SK-N-SH (cell line): ENCODE measurements around the gene TARBP1. TPM values are rescaled to one million over a fixed set of nuclear protein-coding genes. Genes with fewer than 3 reads are reported as not detected.

Experiments
- CTCF ChIA-PET: fragments of 300-600, 350-600 bp; formaldehyde crosslinking; extraction: SDS; loops from one replicate; lab custom pipeline; 2021; lab: Yijun Ruan, JAX
- POLR2A ChIA-PET: fragments of 350-600 bp; sonication (Branson Sonifier 250); formaldehyde crosslinking; extraction: SDS; loops from one replicate; lab custom pipeline; 2020; ENCODE audit warnings: antibody characterized with exemption, inconsistent platforms; lab: Yijun Ruan, JAX
- DNase-seq: peaks from one replicate; pipeline ENCODE4 v3.0.0; 2012
- H2AFZ ChIP-seq: fragments of 200-600 bp; sonication (generic); 2 replicates; pipeline ENCODE4 v1.8.1; 2016; ENCODE audit warnings: antibody characterized with exemption, mild to moderate bottlenecking, low read depth
- H3F3A ChIP-seq: fragments of 200-600 bp; sonication (generic); replicated peaks from 2 replicates; pipeline ENCODE3; 2016; ENCODE audit warnings: antibody characterized with exemption, mild to moderate bottlenecking; ENCODE audit not compliant: insufficient read depth
- H3K27ac ChIP-seq, 2 experiments: fragments of 200-500 bp in 1 of 2; fragments of 200-600 bp in 1 of 2; sonication (Bioruptor generic) in 1 of 2; sonication (generic), shearing (Covaris generic) in 1 of 2; 2 replicates each; pipeline versions ENCODE4 v1.5.1 to v1.6.1; 2014 to 2016; ENCODE audit warnings: low read depth in 2 of 2, inconsistent platforms in 1 of 2, low read length in 1 of 2, mild to moderate bottlenecking in 1 of 2, mixed read lengths in 1 of 2
- H3K27me3 ChIP-seq: fragments of 200-600 bp; sonication (generic), shearing (Covaris generic); 2 replicates; pipeline ENCODE4 v1.6.1; 2016; ENCODE audit warnings: mixed run types; ENCODE audit not compliant: insufficient read depth
- H3K36me3 ChIP-seq, 2 experiments: fragments of 200-500 bp in 1 of 2; fragments of 200-600 bp in 1 of 2; sonication (Bioruptor generic) in 1 of 2; sonication (generic) in 1 of 2; replicated peaks in 1 of 2; 2 replicates each; pipeline versions ENCODE3 to v1.5.1; 2014 to 2016; ENCODE audit warnings: low read length in 1 of 2, mild to moderate bottlenecking in 1 of 2; ENCODE audit not compliant: insufficient read depth in 2 of 2, control insufficient read depth in 1 of 2
- H3K4me1 ChIP-seq, 2 experiments: fragments of 200-500 bp in 1 of 2; fragments of 200-600 bp in 1 of 2; sonication (Bioruptor generic) in 1 of 2; sonication (generic), shearing (Covaris generic) in 1 of 2; 2 replicates each; pipeline versions ENCODE4 v1.5.1 to v1.6.1; 2014 to 2016; ENCODE audit warnings: low read depth in 1 of 2, low read length in 1 of 2, mixed run types in 1 of 2; ENCODE audit not compliant: insufficient read depth in 2 of 2, control insufficient read depth in 1 of 2
- H3K4me2 ChIP-seq: fragments of 200-600 bp; sonication (generic), shearing (Covaris generic); 2 replicates; pipeline ENCODE4 v1.6.1; 2017; ENCODE audit warnings: mixed run types
- H3K4me3 ChIP-seq, 2 experiments: fragments of 200-500 bp in 1 of 2; fragments of 200-600 bp in 1 of 2; sonication (Bioruptor generic) in 1 of 2; sonication (generic), shearing (Covaris generic) in 1 of 2; 2 replicates each; pipeline versions ENCODE4 v1.5.1 to v1.8.1; 2014 to 2016; ENCODE audit warnings: low read depth in 2 of 2, inconsistent platforms in 1 of 2, low read length in 1 of 2, mild to moderate bottlenecking in 1 of 2, mixed read lengths in 1 of 2, moderate library complexity in 1 of 2
- H3K79me2 ChIP-seq: fragments of 200-600 bp; sonication (generic); 2 replicates; pipeline ENCODE4 v1.8.1; 2017; ENCODE audit warnings: mild to moderate bottlenecking; ENCODE audit not compliant: insufficient read depth
- H3K9ac ChIP-seq: fragments of 200-600 bp; sonication (generic); 2 replicates; pipeline ENCODE4 v1.6.1; 2017; ENCODE audit warnings: mixed run types
- H3K9me2 ChIP-seq: fragments of 200-600 bp; sonication (generic); 2 replicates; pipeline ENCODE4 v1.6.1; 2017; ENCODE audit warnings: mixed run types
- H3K9me3 ChIP-seq: fragments of 200-600 bp; sonication (generic); 2 replicates; pipeline ENCODE4 v1.6.1; 2017; ENCODE audit warnings: mixed run types, mild to moderate bottlenecking, moderate library complexity
- H4K20me1 ChIP-seq: fragments of 200-600 bp; sonication (generic); 2 replicates; pipeline ENCODE4 v1.6.1; 2017; ENCODE audit warnings: mild to moderate bottlenecking, mixed run types; ENCODE audit not compliant: insufficient read depth
- EZH2phosphoT487 ChIP-seq: fragments of 200-600 bp; sonication (generic); IDR thresholded peaks from 2 replicates; pipeline ENCODE4 v1.6.1; 2017; ENCODE audit warnings: low read depth, mixed run types, mild to moderate bottlenecking, antibody characterized with exemption, moderate library complexity, borderline replicate concordance
- GATA2 ChIP-seq: sonication (generic); formaldehyde crosslinking; IDR thresholded peaks from 2 replicates; pipeline ENCODE4 v1.5.0; 2020; ENCODE audit warnings: mild to moderate bottlenecking, missing genetic modification reagents
- NFIC ChIP-seq: IDR thresholded peaks from 2 replicates; pipeline ENCODE4 v1.4.0; 2012; ENCODE audit warnings: borderline replicate concordance
- NRF1 ChIP-seq: IDR thresholded peaks from 2 replicates; pipeline ENCODE4 v1.6.1; 2012; ENCODE audit warnings: low read depth, mild to moderate bottlenecking, low read length
- POLR2AphosphoS5 ChIP-seq: IDR thresholded peaks from 2 replicates; pipeline ENCODE4 v1.6.1; 2012; ENCODE audit warnings: low read depth, low read length
- RAD21 ChIP-seq: IDR thresholded peaks from 2 replicates; pipeline ENCODE4 v1.6.1; 2012; ENCODE audit warnings: mild to moderate bottlenecking, low read length
- RFX5 ChIP-seq: IDR thresholded peaks from 2 replicates; pipeline ENCODE4 v1.6.1; 2012; ENCODE audit warnings: mild to moderate bottlenecking, improper control_type of control experiment, low read length
- RXRA ChIP-seq: IDR thresholded peaks from 2 replicates; pipeline ENCODE4 v1.4.0; 2012; ENCODE audit warnings: low read depth, mild to moderate bottlenecking, borderline replicate concordance
- YY1 ChIP-seq: IDR thresholded peaks from 2 replicates; pipeline ENCODE4 v1.4.0; 2012; ENCODE audit warnings: low read depth, mild to moderate bottlenecking
- WGBS: methylation state at CpG from one replicate; pipeline ENCODE4 v1.1.6; 2017; ENCODE audit warnings: low lambda C conversion rate; 5-methylcytosine and 5-hydroxymethylcytosine counted together
- polyA plus RNA-seq, 3 experiments: library from polyadenylated mRNA; depleted of rRNA; stranded (reverse); fragments of >200 nt; gene quantifications; 2 replicates each; pipeline ENCODE4 v1.2.3, GENCODE V29; 2012
- TF ChIP-seq, protein P1 (sequence below): IDR thresholded peaks from 2 replicates; pipeline ENCODE4; 2012
- TF ChIP-seq, protein P2 (sequence below): fragments of 150-350 bp; IDR thresholded peaks from 2 replicates; pipeline ENCODE4 v1.6.1; 2017; ENCODE audit warnings: antibody characterized with exemption, low read length, low read depth, borderline replicate concordance
- TF ChIP-seq, protein P3 (sequence below): IDR thresholded peaks from 2 replicates; pipeline ENCODE4 v1.6.1; 2012; ENCODE audit warnings: mild to moderate bottlenecking, low read depth, low read length, moderate library complexity

The TARBP1 gene
- polyA plus RNA-seq, 1 of the 3 experiments (the other 2 are of a cell fraction), result 33.0 TPM

DNA sequence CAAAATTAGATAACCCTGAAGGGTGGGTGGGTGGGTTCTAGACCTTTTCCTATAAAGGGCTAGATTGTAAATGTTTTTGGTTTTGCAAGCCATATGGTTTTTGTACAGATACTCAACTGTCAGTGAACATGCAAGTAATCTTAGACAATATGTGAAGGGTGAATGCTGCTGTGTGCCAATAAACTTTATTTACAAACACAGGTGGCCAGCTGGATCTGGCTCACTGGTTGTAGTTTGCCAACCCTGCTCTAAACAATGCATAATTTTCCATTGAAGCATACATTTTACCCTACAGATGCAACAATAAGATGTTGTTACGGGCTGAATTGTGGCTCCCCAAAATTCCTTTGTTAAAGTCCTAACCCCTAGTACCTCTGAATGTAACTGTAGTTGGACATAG lies 18.6 kb upstream of the TARBP1 start:
- H3K9ac ChIP-seq, result no peak overlapping the region
- DNase-seq, result no peak
- H3K4me1 ChIP-seq, result peaks cover 23 to 38% of the 10 kb centered on the region in 2 experiments; a peak in 3 of 4 replicates
- no peak overlapping the region for H3K4me2 ChIP-seq
- POLR2A ChIA-PET, result interaction anchor here (0.6 to 1.0 kb wide), 3 partner anchors 103 to 596 kb away, joined by 3 read pairs; no protein-coding TSS in a partner anchor
- H3K9me2 ChIP-seq, result no peaks in the 10 kb centered on the region
- 100% methylated on average over 1 of the region's 1 CpG for WGBS
- no peaks in the 10 kb centered on the region for H3K27me3 ChIP-seq
- TF ChIP-seq NRF1 (no peak), YY1 (no peak), POLR2AphosphoS5 (no peak), GATA2 (CRISPR knock-in tag) (no peak), EZH2phosphoT487 (no peak), RXRA (no peak), NFIC (no peak), RFX5 (no peak), RAD21 (no peak)
- TF ChIP-seq, protein P1, sequence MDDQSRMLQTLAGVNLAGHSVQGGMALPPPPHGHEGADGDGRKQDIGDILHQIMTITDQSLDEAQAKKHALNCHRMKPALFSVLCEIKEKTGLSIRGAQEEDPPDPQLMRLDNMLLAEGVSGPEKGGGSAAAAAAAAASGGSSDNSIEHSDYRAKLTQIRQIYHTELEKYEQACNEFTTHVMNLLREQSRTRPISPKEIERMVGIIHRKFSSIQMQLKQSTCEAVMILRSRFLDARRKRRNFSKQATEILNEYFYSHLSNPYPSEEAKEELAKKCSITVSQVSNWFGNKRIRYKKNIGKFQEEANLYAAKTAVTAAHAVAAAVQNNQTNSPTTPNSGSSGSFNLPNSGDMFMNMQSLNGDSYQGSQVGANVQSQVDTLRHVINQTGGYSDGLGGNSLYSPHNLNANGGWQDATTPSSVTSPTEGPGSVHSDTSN, result no peak
- TF ChIP-seq, protein P2, sequence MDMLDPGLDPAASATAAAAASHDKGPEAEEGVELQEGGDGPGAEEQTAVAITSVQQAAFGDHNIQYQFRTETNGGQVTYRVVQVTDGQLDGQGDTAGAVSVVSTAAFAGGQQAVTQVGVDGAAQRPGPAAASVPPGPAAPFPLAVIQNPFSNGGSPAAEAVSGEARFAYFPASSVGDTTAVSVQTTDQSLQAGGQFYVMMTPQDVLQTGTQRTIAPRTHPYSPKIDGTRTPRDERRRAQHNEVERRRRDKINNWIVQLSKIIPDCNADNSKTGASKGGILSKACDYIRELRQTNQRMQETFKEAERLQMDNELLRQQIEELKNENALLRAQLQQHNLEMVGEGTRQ, result no peak
- TF ChIP-seq, protein P3, sequence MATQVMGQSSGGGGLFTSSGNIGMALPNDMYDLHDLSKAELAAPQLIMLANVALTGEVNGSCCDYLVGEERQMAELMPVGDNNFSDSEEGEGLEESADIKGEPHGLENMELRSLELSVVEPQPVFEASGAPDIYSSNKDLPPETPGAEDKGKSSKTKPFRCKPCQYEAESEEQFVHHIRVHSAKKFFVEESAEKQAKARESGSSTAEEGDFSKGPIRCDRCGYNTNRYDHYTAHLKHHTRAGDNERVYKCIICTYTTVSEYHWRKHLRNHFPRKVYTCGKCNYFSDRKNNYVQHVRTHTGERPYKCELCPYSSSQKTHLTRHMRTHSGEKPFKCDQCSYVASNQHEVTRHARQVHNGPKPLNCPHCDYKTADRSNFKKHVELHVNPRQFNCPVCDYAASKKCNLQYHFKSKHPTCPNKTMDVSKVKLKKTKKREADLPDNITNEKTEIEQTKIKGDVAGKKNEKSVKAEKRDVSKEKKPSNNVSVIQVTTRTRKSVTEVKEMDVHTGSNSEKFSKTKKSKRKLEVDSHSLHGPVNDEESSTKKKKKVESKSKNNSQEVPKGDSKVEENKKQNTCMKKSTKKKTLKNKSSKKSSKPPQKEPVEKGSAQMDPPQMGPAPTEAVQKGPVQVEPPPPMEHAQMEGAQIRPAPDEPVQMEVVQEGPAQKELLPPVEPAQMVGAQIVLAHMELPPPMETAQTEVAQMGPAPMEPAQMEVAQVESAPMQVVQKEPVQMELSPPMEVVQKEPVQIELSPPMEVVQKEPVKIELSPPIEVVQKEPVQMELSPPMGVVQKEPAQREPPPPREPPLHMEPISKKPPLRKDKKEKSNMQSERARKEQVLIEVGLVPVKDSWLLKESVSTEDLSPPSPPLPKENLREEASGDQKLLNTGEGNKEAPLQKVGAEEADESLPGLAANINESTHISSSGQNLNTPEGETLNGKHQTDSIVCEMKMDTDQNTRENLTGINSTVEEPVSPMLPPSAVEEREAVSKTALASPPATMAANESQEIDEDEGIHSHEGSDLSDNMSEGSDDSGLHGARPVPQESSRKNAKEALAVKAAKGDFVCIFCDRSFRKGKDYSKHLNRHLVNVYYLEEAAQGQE, result no peak
- H2AFZ ChIP-seq, result no peak overlapping the region
- no peak overlapping the region for H3K27ac ChIP-seq
- H3K79me2 ChIP-seq, result no peaks in the 10 kb centered on the region
- H3K36me3 ChIP-seq, result no peaks in the 10 kb centered on the region
- H4K20me1 ChIP-seq, result no peaks in the 10 kb centered on the region
- H3K9me3 ChIP-seq, result no peaks in the 10 kb centered on the region
- CTCF ChIA-PET, result interaction anchor here (0.6 to 4.8 kb wide), 7 partner anchors 12 to 611 kb away, joined by 3 to 73 read pairs (median 16); no protein-coding TSS in a partner anchor
- peaks cover 32% of the 10 kb centered on the region for H3F3A ChIP-seq
- H3K4me3 ChIP-seq, result no peak overlapping the region
